ENCODE measurements around the gene LRP5. TPM values are rescaled to one million over a fixed set of nuclear protein-coding genes. Genes with fewer than 3 reads are reported as not detected.

The LRP5 gene
- total and polyA plus RNA-seq, 9 of the 15 experiments (the other 6 are each of a cell fraction or from before 2014, with no cell fraction given) = 0.48 to 44.2 (median 13.5) TPM

GRCh38 chr11:68282141-68282860, 30.1 kb upstream of the LRP5 start (continued):
- TF ChIP-seq REST (IDR thresholded peaks at IDR 0.05; ENCODE audit: borderline replicate concordance) (no peak), REST (CRISPR knock-in tag; IDR thresholded peaks at IDR 0.05; ENCODE audit: low read depth) (no peak), ZNF134 (CRISPR knock-in tag; conservative IDR thresholded peaks at IDR 0.05) (no peak; the same call in 1 of the 2 replicates), ZNF23 (CRISPR knock-in tag; IDR thresholded peaks at IDR 0.05) (no peak), HNRNPH1 (optimal IDR thresholded peaks at IDR 0.05; ENCODE audit: low read depth, low read length) (no peak), WHSC1 (IDR thresholded peaks at IDR 0.05; ENCODE audit: low read length) (no peak), CBX8 (IDR thresholded peaks at IDR 0.05; ENCODE audit: borderline replicate concordance, extremely low read depth, low read depth, low read length, poor library complexity, severe bottlenecking) (no peak), ZNF444 (CRISPR knock-in tag; IDR thresholded peaks at IDR 0.05) (no peak), NCOR1 (IDR thresholded peaks at IDR 0.05) (no peak), POLR2H (tag; IDR thresholded peaks at IDR 0.05; ENCODE audit: low read depth) (peak; percentile 55; the same call in 1 of the 2 replicates), HLTF (IDR thresholded peaks at IDR 0.05) (no peak), FOXK2 (conservative IDR thresholded peaks at IDR 0.05 in 1 of 2, IDR thresholded peaks at IDR 0.05 in 1 of 2; ENCODE audit: low read depth in 2 of 2) (no peak), RBM17 (IDR thresholded peaks at IDR 0.05; ENCODE audit: borderline replicate concordance, low read depth, low read length) (no peak), MCM5 (IDR thresholded peaks at IDR 0.05; ENCODE audit: low read depth) (no peak), NRF1 (conservative IDR thresholded peaks at IDR 0.05 in 1 of 2, IDR thresholded peaks at IDR 0.05 in 1 of 2) (peak in 1 of 2 experiments; percentile 27; a peak in 1 of 4 replicates), ZNF766 (CRISPR knock-in tag; conservative IDR thresholded peaks at IDR 0.05) (peak; percentile 84), HDAC6 (IDR thresholded peaks at IDR 0.05; ENCODE audit: low read depth, low read length) (no peak)
- TF ChIP-seq, protein P1, sequence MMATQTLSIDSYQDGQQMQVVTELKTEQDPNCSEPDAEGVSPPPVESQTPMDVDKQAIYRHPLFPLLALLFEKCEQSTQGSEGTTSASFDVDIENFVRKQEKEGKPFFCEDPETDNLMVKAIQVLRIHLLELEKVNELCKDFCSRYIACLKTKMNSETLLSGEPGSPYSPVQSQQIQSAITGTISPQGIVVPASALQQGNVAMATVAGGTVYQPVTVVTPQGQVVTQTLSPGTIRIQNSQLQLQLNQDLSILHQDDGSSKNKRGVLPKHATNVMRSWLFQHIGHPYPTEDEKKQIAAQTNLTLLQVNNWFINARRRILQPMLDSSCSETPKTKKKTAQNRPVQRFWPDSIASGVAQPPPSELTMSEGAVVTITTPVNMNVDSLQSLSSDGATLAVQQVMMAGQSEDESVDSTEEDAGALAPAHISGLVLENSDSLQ (IDR thresholded peaks at IDR 0.05) = no peak
- TF ChIP-seq, protein P2, sequence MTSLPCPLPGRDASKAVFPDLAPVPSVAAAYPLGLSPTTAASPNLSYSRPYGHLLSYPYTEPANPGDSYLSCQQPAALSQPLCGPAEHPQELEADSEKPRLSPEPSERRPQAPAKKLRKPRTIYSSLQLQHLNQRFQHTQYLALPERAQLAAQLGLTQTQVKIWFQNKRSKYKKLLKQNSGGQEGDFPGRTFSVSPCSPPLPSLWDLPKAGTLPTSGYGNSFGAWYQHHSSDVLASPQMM (CRISPR knock-in tag; IDR thresholded peaks at IDR 0.05) = no peak

All from K562 (cell line).